ENCODE data around the gene ASB10. TPM values are rescaled to one million over a fixed set of nuclear protein-coding genes. Genes with fewer than 3 reads are reported as not detected.

ASB10 gene
- total and polyA plus RNA-seq, 2 of the 4 experiments (the other 2 are of a cell fraction), result not detected

DNA sequence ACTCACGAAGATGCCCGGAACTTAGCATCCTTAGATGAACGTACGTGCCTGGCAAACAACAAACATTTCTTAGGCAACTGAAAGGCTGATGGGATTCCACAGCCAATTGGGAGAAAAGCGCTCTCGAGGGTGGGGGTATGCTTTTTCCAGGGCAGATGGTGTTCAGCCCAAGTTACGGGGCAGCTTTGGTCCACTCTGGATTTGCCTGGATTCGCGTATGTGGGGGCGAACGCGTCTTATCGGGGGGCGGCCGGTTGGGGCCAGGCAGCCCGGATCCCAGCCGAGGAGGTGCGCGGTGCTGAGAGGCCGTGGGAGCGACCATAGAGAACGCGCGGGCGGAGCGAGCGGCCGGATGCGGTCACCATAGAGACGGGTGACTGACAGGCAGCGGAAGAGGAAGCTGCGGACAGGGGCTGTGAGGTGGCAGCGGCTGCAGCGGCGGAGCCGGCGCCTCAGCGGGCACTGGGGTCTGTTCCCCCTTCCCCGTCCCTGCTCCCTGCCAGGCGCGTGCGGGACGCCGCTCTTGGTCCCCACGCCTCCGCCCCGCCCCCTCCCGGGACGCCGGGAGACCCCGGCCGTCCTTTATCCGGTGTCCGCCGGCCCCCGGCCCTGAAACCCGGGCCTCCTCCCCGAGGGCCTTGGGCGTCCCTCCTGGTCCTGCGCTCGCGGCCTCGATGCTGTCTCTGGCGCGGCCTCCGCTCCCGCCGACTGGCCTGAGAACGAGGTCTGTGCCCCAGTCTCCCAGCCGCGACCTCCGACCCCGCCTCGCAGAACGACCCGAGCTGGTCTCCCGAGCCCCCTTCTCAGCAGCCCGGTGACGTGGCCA lies 45.3 kb upstream of the ASB10 start, which contains the start of gene CHPF2 (continued):
- TF ChIP-seq, protein P1, sequence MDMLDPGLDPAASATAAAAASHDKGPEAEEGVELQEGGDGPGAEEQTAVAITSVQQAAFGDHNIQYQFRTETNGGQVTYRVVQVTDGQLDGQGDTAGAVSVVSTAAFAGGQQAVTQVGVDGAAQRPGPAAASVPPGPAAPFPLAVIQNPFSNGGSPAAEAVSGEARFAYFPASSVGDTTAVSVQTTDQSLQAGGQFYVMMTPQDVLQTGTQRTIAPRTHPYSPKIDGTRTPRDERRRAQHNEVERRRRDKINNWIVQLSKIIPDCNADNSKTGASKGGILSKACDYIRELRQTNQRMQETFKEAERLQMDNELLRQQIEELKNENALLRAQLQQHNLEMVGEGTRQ (IDR thresholded peaks at IDR 0.05; ENCODE audit: low read depth, low read length), result no peak
- TF ChIP-seq CEBPB (IDR thresholded peaks at IDR 0.05; ENCODE audit: low read depth, low read length) (no peak), POLR2A (IDR thresholded peaks at IDR 0.05; ENCODE audit: low read depth, low read length) (peak; percentile 74), SMC3 (IDR thresholded peaks at IDR 0.05; ENCODE audit: low read depth, low read length) (no peak), BHLHE40 (IDR thresholded peaks at IDR 0.05; ENCODE audit: low read depth, low read length) (no peak), RCOR1 (IDR thresholded peaks at IDR 0.05; ENCODE audit: insufficient replicate concordance, low read length) (no peak)

Data from IMR-90 (cell line).